H9 (cell line): ENCODE results near the gene SLC38A1. TPM values are rescaled to one million over a fixed set of nuclear protein-coding genes. Genes with fewer than 3 reads are reported as not detected.

Source experiments
- DNase-seq: peaks from one replicate; pipeline ENCODE4 v3.0.0-alpha.2; 2017
- H2AFZ ChIP-seq: one replicate; pipeline ENCODE4 v1.6.1; 2013; ENCODE audit warnings: mild to moderate bottlenecking, low read length, control low read depth, moderate library complexity
- H2AK5ac ChIP-seq: 2 replicates; pipeline ENCODE4 v1.6.1; 2013; ENCODE audit warnings: low read length, control low read depth, mixed read lengths; ENCODE audit not compliant: insufficient read length
- H2BK120ac ChIP-seq: one replicate; pipeline ENCODE4 v1.6.1; 2013; ENCODE audit warnings: low read depth, mild to moderate bottlenecking, low read length, control low read depth, inconsistent platforms; ENCODE audit not compliant: poor library complexity, severe bottlenecking
- H2BK12ac ChIP-seq: 2 replicates; pipeline ENCODE4 v1.6.1; 2013; ENCODE audit warnings: low read length, control low read depth, mixed read lengths, low read depth; ENCODE audit not compliant: insufficient read length
- H2BK15ac ChIP-seq: 2 replicates; pipeline ENCODE4 v1.6.1; 2013; ENCODE audit warnings: low read depth, low read length, control low read depth
- H2BK20ac ChIP-seq: one replicate; pipeline ENCODE4 v1.6.1; 2013; ENCODE audit warnings: low read depth, mild to moderate bottlenecking, low read length, control low read depth, inconsistent platforms; ENCODE audit not compliant: poor library complexity, severe bottlenecking
- H2BK5ac ChIP-seq: 2 replicates; pipeline ENCODE4 v1.6.1; 2013; ENCODE audit warnings: low read length, control low read depth, mixed read lengths; ENCODE audit not compliant: insufficient read length
- H3K14ac ChIP-seq: 2 replicates; pipeline ENCODE4 v1.6.1; 2013; ENCODE audit warnings: low read length, control low read depth; ENCODE audit not compliant: insufficient read depth
- H3K18ac ChIP-seq: 2 replicates; pipeline ENCODE4 v1.6.1; 2013; ENCODE audit warnings: low read depth, mild to moderate bottlenecking, mixed read lengths, low read length, control low read depth; ENCODE audit not compliant: insufficient read length
- H3K23ac ChIP-seq: 2 replicates; pipeline ENCODE4 v1.6.1; 2013; ENCODE audit warnings: low read length, control low read depth, mixed read lengths, low read depth; ENCODE audit not compliant: insufficient read length
- H3K23me2 ChIP-seq: 2 replicates; pipeline ENCODE4 v1.6.1; 2013; ENCODE audit warnings: low read depth, mild to moderate bottlenecking, mixed read lengths, low read length, control low read depth; ENCODE audit not compliant: insufficient read length, poor library complexity, severe bottlenecking
- H3K27ac ChIP-seq: 2 replicates; pipeline ENCODE4 v1.5.1; 2013; ENCODE audit warnings: low read length, control low read depth, mixed read lengths, low read depth; ENCODE audit not compliant: insufficient read length
- H3K27me3 ChIP-seq: 2 replicates; pipeline ENCODE4 v1.6.1; 2013; ENCODE audit warnings: low read length, control low read depth, inconsistent platforms; ENCODE audit not compliant: insufficient read depth
- H3K4ac ChIP-seq: 2 replicates; pipeline ENCODE4 v1.6.1; 2013; ENCODE audit warnings: low read depth, mild to moderate bottlenecking, control low read depth, inconsistent platforms, low read length, moderate library complexity
- H3K4me1 ChIP-seq: 2 replicates; pipeline ENCODE4 v1.6.1; 2013; ENCODE audit warnings: low read length, control low read depth, inconsistent platforms; ENCODE audit not compliant: insufficient read depth
- H3K4me2 ChIP-seq: 2 replicates; pipeline ENCODE4 v1.6.1; 2013; ENCODE audit warnings: low read length, control low read depth, mixed read lengths; ENCODE audit not compliant: insufficient read length, insufficient read depth
- H3K56ac ChIP-seq: 2 replicates; pipeline ENCODE4 v1.6.1; 2013; ENCODE audit warnings: low read depth, mild to moderate bottlenecking, mixed read lengths, low read length, control low read depth; ENCODE audit not compliant: insufficient read length
- H3K79me1 ChIP-seq: 2 replicates; pipeline ENCODE4 v1.6.1; 2013; ENCODE audit warnings: low read depth, mild to moderate bottlenecking, moderate library complexity, low read length, control low read depth, inconsistent platforms; ENCODE audit not compliant: insufficient read depth, poor library complexity, severe bottlenecking
- H3K79me2 ChIP-seq: 2 replicates; pipeline ENCODE4 v1.6.1; 2013; ENCODE audit warnings: low read length, control low read depth, inconsistent platforms; ENCODE audit not compliant: insufficient read depth
- H3K9ac ChIP-seq: 2 replicates; pipeline ENCODE4 v1.6.1; 2013; ENCODE audit warnings: low read length, control low read depth, mixed read lengths; ENCODE audit not compliant: insufficient read length; ENCODE audit errors: extremely low read depth
- H3K9me3 ChIP-seq: one replicate; pipeline ENCODE4 v1.6.1; 2013; ENCODE audit warnings: low read depth, low read length, inconsistent platforms; ENCODE audit not compliant: control insufficient read depth
- H3T11ph ChIP-seq: one replicate; pipeline ENCODE4 v1.6.1; 2013; ENCODE audit warnings: mild to moderate bottlenecking, low read length, control low read depth, inconsistent platforms
- H4K20me1 ChIP-seq: one replicate; pipeline ENCODE4 v1.6.1; 2013; ENCODE audit not compliant: control insufficient read depth, insufficient read length, insufficient read depth
- H4K5ac ChIP-seq: 2 replicates; pipeline ENCODE4 v1.6.1; 2013; ENCODE audit warnings: low read depth, mild to moderate bottlenecking, mixed read lengths, low read length, control low read depth; ENCODE audit not compliant: insufficient read length
- H4K8ac ChIP-seq: replicated peaks from 2 replicates; pipeline ENCODE4 v1.6.1; 2013; ENCODE audit warnings: low read length, control low read depth, mixed read lengths, low read depth; ENCODE audit not compliant: insufficient read length
- H4K91ac ChIP-seq: 2 replicates; pipeline ENCODE4 v1.6.1; 2013; ENCODE audit warnings: low read depth, mild to moderate bottlenecking, moderate library complexity, mixed read lengths, low read length, control low read depth; ENCODE audit not compliant: insufficient read length
- H3K27ac Mint-ChIP-seq, 3 experiments: 2 replicates in 2 of 3; 3 replicates in 1 of 3; pipeline ENCODE4 v1.8.0; 2020 to 2021; ENCODE audit warnings: mixed read lengths in 3 of 3, mild to moderate bottlenecking in 1 of 3, moderate library complexity in 1 of 3
- H3K27me3 Mint-ChIP-seq: 2 replicates; pipeline ENCODE4 v1.8.0; 2021; ENCODE audit warnings: low read depth, mild to moderate bottlenecking, moderate library complexity, mixed read lengths
- H3K36me3 Mint-ChIP-seq, 3 experiments: 2 replicates in 2 of 3; 3 replicates in 1 of 3; pipeline ENCODE4 v1.8.0; 2020 to 2021; ENCODE audit warnings: low read depth in 3 of 3, mixed read lengths in 3 of 3; ENCODE audit not compliant: insufficient read depth in 1 of 3
- H3K4me1 Mint-ChIP-seq, 2 experiments: 2 replicates each; pipeline ENCODE4 v1.8.0; 2020; ENCODE audit warnings: mixed read lengths in 2 of 2
- H3K4me3 Mint-ChIP-seq, 2 experiments: 2 replicates in 1 of 2; 3 replicates in 1 of 2; pipeline ENCODE4 v1.8.0; 2020 to 2021; ENCODE audit warnings: mild to moderate bottlenecking in 2 of 2, mixed read lengths in 2 of 2, moderate library complexity in 1 of 2
- H3K9me3 Mint-ChIP-seq, 2 experiments: 2 replicates in 1 of 2; 3 replicates in 1 of 2; pipeline ENCODE4 v1.8.0; 2020; ENCODE audit warnings: mild to moderate bottlenecking in 2 of 2, mixed read lengths in 2 of 2, moderate library complexity in 1 of 2
- CTCF ChIP-seq: fragments of 200-600 bp; sonication (generic); conservative IDR thresholded peaks from 3 replicates; pipeline ENCODE4 v1.8.0; 2021; ENCODE audit warnings: antibody characterized with exemption, mild to moderate bottlenecking
- WGBS: extraction: QIAGEN DNeasy Blood & Tissue Kit; methylation state at CpG from one replicate; pipeline ENCODE4 v1.1.7; 2013; ENCODE audit warnings: missing lambda C conversion rate, low lambda C conversion rate, mixed read lengths; ENCODE audit not compliant: insufficient read length; ENCODE audit errors: extremely low coverage; 5-methylcytosine and 5-hydroxymethylcytosine counted together
- total RNA-seq: library from RNA; stranded (reverse); gene quantifications from 2 replicates; pipeline ENCODE4 v1.2.1, GENCODE V29; 2021

Gene SLC38A1
- total RNA-seq, 1 experiment from 2014 or later = 216 TPM

GRCh38 chr12:46198913-46199312, 69.9 kb downstream of the SLC38A1 start:
- H3K4ac ChIP-seq = no peak overlapping the region
- H3K56ac ChIP-seq = no peak overlapping the region
- H2BK12ac ChIP-seq = no peak overlapping the region
- no peak overlapping the region for H2AFZ ChIP-seq
- no peak for TF ChIP-seq CTCF
- no peak overlapping the region for H4K8ac ChIP-seq
- no peak overlapping the region for H3K18ac ChIP-seq
- no peaks in the 10 kb centered on the region for H3K27me3 ChIP-seq
- no peaks in the 10 kb centered on the region for H3K27me3 Mint-ChIP-seq
- peaks cover 95 to 97% (median 96%) of the 10 kb centered on the region in 3 experiments for H3K36me3 Mint-ChIP-seq
- no peaks in the 10 kb centered on the region for H3K79me1 ChIP-seq
- no peaks in the 10 kb centered on the region for H3K23me2 ChIP-seq
- H3K14ac ChIP-seq = no peak overlapping the region
- H3K79me2 ChIP-seq = no peaks in the 10 kb centered on the region
- no peak overlapping the region for H2AK5ac ChIP-seq
- H2BK120ac ChIP-seq = no peak overlapping the region
- WGBS = no CpG with 5 or more reads among the region's 5 CpGs
- no peak overlapping the region for H4K5ac ChIP-seq
- peaks cover 39 to 48% of the 10 kb centered on the region in 2 experiments for H3K9me3 Mint-ChIP-seq
- H4K20me1 ChIP-seq = no peaks in the 10 kb centered on the region
- DNase-seq = no peak
- no peak overlapping the region for H2BK15ac ChIP-seq
- no peaks in the 10 kb centered on the region for H3K4me1 Mint-ChIP-seq
- H3K27ac ChIP-seq = no peak overlapping the region
- H3K4me1 ChIP-seq = no peaks in the 10 kb centered on the region
- H3K27ac Mint-ChIP-seq = no peak overlapping the region
- H3K9ac ChIP-seq = no peak overlapping the region
- H4K91ac ChIP-seq = no peak overlapping the region
- H3K4me2 ChIP-seq = no peak overlapping the region
- H2BK5ac ChIP-seq = no peak overlapping the region
- no peak overlapping the region for H2BK20ac ChIP-seq
- no peak overlapping the region for H3K23ac ChIP-seq
- H3T11ph ChIP-seq = no peak overlapping the region
- no peak overlapping the region for H3K4me3 Mint-ChIP-seq
- H3K9me3 ChIP-seq = peaks cover 36% of the 10 kb centered on the region
